ENCODE measurements around the gene HOXB9. TPM values are rescaled to one million over a fixed set of nuclear protein-coding genes. Genes with fewer than 3 reads are reported as not detected.

HOXB9 gene
- total RNA-seq, 1 experiment from 2014 or later: 0.24 TPM

DNA sequence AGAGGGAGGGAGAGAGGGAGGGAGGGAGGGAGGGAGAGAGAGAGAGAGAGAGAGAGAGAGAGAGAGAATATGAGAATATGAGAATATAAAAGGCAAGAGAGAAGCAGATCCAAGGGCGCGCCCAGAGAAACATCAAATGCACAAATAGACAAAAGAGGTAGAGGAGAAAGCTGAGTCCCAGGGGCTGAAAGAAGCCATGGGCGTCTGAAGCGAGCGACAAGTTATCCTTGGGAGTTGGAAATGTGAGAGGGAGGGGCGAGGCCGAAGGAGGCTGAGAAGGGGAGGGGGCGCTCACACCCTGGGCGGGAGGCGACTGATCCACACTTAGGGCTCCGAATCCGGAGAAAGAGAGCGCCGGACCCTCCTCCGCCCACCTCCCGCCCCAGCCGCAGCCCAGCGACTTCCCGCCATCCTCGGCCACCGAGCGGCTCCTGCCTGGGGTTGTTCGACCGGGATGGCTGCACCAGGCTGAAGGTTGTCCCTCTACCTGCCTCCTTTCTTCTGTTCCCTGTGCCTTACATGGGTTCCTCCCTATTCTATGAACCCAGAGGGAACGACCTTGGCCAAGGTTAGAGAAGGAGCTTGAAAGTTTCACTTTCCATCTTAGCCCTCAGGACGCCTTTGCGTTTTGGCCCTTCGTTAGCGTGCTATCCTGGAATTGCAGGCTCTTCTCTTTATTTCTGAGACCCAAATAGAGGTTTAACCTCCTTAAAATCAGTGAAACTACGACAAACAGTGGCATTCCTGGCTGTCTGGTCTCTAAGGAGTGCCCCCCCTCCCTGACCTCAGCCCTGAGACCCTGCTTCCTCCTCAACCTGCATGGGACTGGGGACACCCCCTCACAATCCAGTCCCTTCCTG lies 21.2 kb upstream of the HOXB9 start:
- no peaks in the 10 kb centered on the region for H3K36me3 Mint-ChIP-seq
- ChIA-PET POLR2A (no interaction called here), CTCF (interaction anchor here (0.7 to 2.1 kb wide), 6 partner anchors 11 to 232 kb away, joined by 4 to 9 read pairs (median 5); partner anchors contain the start of gene HOXB13)
- peaks cover 24% of the 10 kb centered on the region for H3K4me1 Mint-ChIP-seq
- DNase-seq (ENCODE audit: low spot score) (peak; percentile 73), ATAC-seq (peak; percentile 56)
- H3K27ac Mint-ChIP-seq: no peak overlapping the region
- H3K9me3 Mint-ChIP-seq: no peaks in the 10 kb centered on the region
- peak overlapping the region; percentile 64 for H3K4me3 Mint-ChIP-seq
- peak; percentile 55; the same call in 1 of the 2 replicates for TF ChIP-seq ESRRA (CRISPR knock-in tag; IDR thresholded peaks at IDR 0.05; ENCODE audit: borderline replicate concordance)
- TF ChIP-seq IRF2 (CRISPR knock-in tag; IDR thresholded peaks at IDR 0.05; ENCODE audit: borderline replicate concordance, low read depth): no peak
- TF ChIP-seq, protein P1, sequence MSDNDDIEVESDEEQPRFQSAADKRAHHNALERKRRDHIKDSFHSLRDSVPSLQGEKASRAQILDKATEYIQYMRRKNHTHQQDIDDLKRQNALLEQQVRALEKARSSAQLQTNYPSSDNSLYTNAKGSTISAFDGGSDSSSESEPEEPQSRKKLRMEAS (CRISPR knock-in tag; IDR thresholded peaks at IDR 0.05): no peak
- no peak for TF ChIP-seq GABPB1 (CRISPR knock-in tag; IDR thresholded peaks at IDR 0.05)
- TF ChIP-seq, protein P2, sequence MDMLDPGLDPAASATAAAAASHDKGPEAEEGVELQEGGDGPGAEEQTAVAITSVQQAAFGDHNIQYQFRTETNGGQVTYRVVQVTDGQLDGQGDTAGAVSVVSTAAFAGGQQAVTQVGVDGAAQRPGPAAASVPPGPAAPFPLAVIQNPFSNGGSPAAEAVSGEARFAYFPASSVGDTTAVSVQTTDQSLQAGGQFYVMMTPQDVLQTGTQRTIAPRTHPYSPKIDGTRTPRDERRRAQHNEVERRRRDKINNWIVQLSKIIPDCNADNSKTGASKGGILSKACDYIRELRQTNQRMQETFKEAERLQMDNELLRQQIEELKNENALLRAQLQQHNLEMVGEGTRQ (CRISPR knock-in tag; IDR thresholded peaks at IDR 0.05): no peak
- TF ChIP-seq, protein P3, sequence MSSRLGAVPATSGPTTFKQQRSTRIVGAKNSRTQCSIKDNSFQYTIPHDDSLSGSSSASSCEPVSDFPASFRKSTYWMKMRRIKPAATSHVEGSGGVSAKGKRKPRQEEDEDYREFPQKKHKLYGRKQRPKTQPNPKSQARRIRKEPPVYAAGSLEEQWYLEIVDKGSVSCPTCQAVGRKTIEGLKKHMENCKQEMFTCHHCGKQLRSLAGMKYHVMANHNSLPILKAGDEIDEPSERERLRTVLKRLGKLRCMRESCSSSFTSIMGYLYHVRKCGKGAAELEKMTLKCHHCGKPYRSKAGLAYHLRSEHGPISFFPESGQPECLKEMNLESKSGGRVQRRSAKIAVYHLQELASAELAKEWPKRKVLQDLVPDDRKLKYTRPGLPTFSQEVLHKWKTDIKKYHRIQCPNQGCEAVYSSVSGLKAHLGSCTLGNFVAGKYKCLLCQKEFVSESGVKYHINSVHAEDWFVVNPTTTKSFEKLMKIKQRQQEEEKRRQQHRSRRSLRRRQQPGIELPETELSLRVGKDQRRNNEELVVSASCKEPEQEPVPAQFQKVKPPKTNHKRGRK (CRISPR knock-in tag; IDR thresholded peaks at IDR 0.05; ENCODE audit: borderline replicate concordance): 0 out of 2 replicates have a peak, but pooled peaks have one; percentile 35
- TF ChIP-seq, protein P4, sequence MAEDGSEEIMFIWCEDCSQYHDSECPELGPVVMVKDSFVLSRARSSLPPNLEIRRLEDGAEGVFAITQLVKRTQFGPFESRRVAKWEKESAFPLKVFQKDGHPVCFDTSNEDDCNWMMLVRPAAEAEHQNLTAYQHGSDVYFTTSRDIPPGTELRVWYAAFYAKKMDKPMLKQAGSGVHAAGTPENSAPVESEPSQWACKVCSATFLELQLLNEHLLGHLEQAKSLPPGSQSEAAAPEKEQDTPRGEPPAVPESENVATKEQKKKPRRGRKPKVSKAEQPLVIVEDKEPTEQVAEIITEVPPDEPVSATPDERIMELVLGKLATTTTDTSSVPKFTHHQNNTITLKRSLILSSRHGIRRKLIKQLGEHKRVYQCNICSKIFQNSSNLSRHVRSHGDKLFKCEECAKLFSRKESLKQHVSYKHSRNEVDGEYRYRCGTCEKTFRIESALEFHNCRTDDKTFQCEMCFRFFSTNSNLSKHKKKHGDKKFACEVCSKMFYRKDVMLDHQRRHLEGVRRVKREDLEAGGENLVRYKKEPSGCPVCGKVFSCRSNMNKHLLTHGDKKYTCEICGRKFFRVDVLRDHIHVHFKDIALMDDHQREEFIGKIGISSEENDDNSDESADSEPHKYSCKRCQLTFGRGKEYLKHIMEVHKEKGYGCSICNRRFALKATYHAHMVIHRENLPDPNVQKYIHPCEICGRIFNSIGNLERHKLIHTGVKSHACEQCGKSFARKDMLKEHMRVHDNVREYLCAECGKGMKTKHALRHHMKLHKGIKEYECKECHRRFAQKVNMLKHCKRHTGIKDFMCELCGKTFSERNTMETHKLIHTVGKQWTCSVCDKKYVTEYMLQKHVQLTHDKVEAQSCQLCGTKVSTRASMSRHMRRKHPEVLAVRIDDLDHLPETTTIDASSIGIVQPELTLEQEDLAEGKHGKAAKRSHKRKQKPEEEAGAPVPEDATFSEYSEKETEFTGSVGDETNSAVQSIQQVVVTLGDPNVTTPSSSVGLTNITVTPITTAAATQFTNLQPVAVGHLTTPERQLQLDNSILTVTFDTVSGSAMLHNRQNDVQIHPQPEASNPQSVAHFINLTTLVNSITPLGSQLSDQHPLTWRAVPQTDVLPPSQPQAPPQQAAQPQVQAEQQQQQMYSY (CRISPR knock-in tag; IDR thresholded peaks at IDR 0.05): no peak
- H3K27me3 Mint-ChIP-seq (ENCODE audit: low read depth): peaks cover 98% of the 10 kb centered on the region

DNA sequence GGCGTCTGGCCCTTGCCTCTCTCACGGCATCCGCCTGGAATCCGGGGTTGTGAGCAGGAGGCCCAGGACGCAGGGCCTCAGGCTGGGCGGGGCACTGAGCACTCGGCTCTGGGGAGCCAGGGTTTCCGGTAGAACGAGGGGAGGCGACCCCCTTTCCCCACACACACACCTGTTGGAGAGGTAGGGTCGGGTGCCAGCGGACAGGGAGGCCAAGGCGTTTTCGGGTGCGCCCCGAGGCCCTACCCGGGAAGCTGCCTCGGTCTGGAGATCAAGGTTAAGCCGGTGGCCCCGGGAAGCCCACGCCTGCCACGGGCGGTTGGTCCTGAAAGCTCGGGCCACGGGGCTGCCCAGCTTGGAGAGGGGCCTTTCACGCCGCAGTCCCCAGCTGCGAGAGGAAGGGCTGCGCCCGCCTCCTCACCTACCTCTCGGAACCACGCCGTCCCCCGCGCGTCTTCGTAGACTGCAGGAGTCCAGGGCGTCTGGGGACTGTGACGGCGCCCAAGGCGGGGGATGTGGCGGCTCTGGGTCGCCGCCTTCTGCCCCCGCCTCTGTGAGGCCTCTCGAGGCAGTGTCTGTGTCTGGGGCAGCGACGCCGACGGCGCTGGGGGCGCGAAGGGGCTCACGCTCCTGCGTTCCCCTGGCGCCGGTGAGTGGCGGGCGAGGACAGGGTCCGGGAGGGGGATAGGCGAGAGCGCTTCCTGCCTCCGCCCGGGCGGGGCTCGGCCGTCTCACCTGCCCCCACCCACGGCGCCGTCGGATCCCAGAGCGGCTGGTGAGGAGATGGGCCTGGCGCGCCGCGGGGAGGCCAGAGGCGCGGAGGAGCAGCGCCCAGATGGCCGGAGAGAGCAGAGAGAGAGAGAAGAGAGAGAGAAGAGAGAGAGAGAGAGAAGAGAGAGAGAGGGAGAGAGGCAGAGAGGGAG lies 20.3 kb upstream of the HOXB9 start:
- H3K9me3 Mint-ChIP-seq: no peaks in the 10 kb centered on the region
- no peak overlapping the region for H3K27ac Mint-ChIP-seq
- ChIA-PET CTCF (interaction anchor here (0.7 to 1.4 kb wide), 5 partner anchors 10 to 82 kb away, joined by 3 to 5 read pairs (median 4); partner anchors contain the start of gene HOXB13), POLR2A (no interaction called here)
- H3K4me1 Mint-ChIP-seq: peaks cover 29% of the 10 kb centered on the region
- H3K4me3 Mint-ChIP-seq: peak overlapping the region; percentile 64
- H3K27me3 Mint-ChIP-seq (ENCODE audit: low read depth): peaks cover 99% of the 10 kb centered on the region
- H3K36me3 Mint-ChIP-seq: no peaks in the 10 kb centered on the region
- ATAC-seq: peak; percentile 15
- TF ChIP-seq ZNF317 (CRISPR knock-in tag; IDR thresholded peaks at IDR 0.05; ENCODE audit: borderline replicate concordance, low read depth): 0 out of 2 replicates have a peak, but pooled peaks have one; percentile 12
- TF ChIP-seq ZNF263 (CRISPR knock-in tag; IDR thresholded peaks at IDR 0.05; ENCODE audit: low read depth): no peak
- DNase-seq (ENCODE audit: low spot score): peak; percentile 50

DNA sequence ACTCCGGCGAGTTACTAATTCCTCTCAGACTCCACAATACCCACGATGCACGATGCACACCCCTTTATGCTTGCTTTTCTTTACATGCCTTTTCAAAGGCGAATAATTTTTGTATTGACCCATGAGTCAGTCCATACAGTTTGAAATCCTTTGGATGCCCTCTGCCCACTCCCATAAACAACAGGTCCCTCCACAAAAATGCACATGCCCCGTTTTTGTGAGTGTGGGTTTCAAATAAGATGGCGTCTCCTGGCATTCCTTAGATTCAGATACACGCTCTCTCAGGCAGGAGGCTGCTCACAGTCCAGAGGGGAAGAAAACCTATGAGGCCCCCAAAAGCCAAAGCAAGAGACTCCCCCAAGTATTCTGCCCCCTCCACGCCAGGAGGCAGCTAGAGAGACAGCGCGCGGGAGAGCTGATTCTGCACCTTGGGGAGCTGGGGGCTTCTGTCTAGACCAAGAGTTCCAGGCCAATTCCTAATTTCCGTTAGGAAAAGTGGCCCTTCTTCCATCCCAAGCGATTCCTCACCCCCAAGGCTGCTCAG lies 19.6 kb upstream of the HOXB9 start:
- peaks cover 99% of the 10 kb centered on the region; the same call in 1 of the 2 replicates for H3K27me3 Mint-ChIP-seq (ENCODE audit: low read depth)
- peaks cover 32% of the 10 kb centered on the region for H3K4me1 Mint-ChIP-seq
- ChIA-PET CTCF (interaction anchor here (1.0 kb wide), 2 partner anchors 9 to 26 kb away, joined by 3 to 5 read pairs; no protein-coding TSS in a partner anchor), POLR2A (no interaction called here)
- no peak for DNase-seq (ENCODE audit: low spot score)
- H3K9me3 Mint-ChIP-seq: no peaks in the 10 kb centered on the region
- H3K36me3 Mint-ChIP-seq: no peaks in the 10 kb centered on the region
- H3K27ac Mint-ChIP-seq: no peak overlapping the region
- H3K4me3 Mint-ChIP-seq: peak overlapping the region; percentile 64
- TF ChIP-seq ZNF219 (CRISPR knock-in tag; IDR thresholded peaks at IDR 0.05; ENCODE audit: borderline replicate concordance): no peak
- no peak for ATAC-seq

Data from WTC11 (cell line).